ENCODE measurements around the gene SVEP1. TPM values are rescaled to one million over a fixed set of nuclear protein-coding genes. Genes with fewer than 3 reads are reported as not detected.

Gene SVEP1
- total RNA-seq, 1 donor: 81.2 TPM

DNA sequence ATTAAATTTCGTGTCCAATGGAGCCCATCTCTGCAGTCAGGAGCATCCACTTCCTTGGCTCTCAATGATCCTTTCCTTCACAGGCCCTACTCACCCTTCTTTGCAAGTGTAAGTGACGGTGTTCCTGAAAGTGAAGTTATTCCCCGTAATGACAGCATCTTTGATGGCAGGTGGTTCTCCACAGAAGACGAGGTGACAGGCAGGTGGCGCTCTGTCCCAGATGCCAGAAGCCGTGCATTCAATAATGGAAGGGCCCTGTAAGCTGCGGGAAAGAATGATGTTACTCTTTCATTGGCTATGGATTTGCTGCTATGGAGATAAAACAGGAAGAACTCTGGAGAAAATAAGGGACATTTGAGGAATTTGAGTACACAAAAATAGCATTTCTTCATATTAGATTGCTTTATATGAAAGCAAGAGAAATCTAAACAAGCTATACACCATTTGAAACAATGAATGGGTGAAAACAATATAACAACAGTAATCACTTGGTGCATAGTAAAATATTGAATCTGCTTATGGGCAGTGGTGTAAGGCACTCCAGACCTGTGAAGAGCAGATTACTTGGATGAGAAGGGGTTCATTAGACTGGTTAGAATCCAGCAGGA is 151.9 kb downstream of the SVEP1 start:
- no peak overlapping the region for H3K4me3 ChIP-seq (ENCODE audit: low read depth, low read length)
- TF ChIP-seq, protein P1, sequence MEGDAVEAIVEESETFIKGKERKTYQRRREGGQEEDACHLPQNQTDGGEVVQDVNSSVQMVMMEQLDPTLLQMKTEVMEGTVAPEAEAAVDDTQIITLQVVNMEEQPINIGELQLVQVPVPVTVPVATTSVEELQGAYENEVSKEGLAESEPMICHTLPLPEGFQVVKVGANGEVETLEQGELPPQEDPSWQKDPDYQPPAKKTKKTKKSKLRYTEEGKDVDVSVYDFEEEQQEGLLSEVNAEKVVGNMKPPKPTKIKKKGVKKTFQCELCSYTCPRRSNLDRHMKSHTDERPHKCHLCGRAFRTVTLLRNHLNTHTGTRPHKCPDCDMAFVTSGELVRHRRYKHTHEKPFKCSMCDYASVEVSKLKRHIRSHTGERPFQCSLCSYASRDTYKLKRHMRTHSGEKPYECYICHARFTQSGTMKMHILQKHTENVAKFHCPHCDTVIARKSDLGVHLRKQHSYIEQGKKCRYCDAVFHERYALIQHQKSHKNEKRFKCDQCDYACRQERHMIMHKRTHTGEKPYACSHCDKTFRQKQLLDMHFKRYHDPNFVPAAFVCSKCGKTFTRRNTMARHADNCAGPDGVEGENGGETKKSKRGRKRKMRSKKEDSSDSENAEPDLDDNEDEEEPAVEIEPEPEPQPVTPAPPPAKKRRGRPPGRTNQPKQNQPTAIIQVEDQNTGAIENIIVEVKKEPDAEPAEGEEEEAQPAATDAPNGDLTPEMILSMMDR (IDR thresholded peaks at IDR 0.05; ENCODE audit: insufficient read depth, low read depth, low read length): peak; percentile 46
- DNase-seq (ENCODE audit: low read depth): peak; percentile 32

DNA sequence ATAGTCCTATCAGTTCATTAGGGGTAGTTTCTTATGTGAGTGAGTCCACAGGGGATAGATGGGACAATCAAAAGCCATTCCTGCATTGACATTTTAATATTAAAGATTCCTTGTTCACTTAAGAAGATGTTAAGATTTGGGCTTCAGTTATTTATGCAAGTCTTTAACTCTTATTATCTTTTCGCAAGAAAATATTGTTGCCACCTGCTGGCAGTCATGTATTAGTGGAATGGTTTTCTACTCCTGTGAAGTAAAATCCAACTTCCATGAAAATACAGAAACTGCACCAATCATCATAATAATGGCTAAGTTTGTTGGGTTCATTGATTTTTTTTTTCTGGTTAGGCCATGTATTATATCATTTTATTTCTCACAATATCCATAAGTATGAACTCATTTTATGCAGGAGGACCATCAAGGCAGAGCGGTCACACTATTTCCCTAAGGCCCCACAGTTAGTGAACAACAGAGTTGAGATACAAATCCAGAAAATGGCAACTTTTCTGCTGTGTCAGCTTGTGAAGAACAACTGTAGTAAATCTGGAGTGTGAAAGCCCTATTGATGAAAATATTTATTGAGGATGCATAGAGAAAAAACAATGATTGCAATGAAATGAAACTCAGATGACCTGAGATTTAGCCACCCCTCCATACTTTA is 153.4 kb downstream of the SVEP1 start:
- DNase-seq (ENCODE audit: low read depth): peak; percentile 42

DNA sequence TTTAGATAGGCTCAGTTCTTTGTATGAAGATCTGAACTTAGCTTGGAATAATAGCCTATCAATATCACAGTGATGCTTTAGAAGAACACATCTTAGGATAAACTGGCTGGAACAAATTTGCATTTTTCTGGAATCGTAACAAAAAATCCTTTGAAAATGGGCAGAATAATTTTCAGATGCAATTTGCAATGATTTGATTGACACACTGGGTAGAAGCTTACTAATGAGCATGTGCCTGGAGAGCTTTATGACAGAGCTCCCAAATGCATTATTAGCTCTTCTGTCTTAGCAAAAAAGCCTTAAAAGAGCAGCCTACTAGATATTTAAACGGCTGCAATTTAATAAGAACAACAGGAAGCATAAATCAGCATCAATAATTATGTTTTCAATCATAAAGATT is 165.1 kb downstream of the SVEP1 start:
- no peak for DNase-seq (ENCODE audit: low read depth)
- H3K4me3 ChIP-seq (ENCODE audit: low read depth, low read length): no peak overlapping the region
- TF ChIP-seq, protein P1 (IDR thresholded peaks at IDR 0.05; ENCODE audit: insufficient read depth, low read depth, low read length): no peak

More for the DNA sequence above, 153.4 kb downstream of the SVEP1 start:
- TF ChIP-seq, protein P1 (IDR thresholded peaks at IDR 0.05; ENCODE audit: insufficient read depth, low read depth, low read length): peak; percentile 39
- no peak overlapping the region for H3K4me3 ChIP-seq (ENCODE audit: low read depth, low read length)

DNA sequence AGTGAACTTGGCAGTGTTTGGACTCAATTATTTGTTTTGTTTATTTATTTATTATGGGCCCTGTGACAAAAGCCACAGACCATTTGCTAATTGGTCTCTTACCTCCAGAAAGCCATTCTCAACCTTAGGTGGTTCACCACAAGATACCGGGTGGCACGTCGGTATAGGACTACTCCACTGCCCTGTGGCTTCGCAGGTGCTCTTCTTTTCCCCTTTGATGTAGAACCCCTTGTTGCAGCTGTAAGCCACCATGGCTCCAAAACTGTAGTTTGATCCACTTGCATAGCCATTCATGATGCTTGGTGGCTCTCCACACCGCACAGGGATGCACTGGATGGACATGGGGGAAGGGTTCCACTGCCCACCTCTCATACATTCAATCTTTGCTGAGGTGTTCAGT is 168.6 kb downstream of the SVEP1 start:
- no peak overlapping the region for H3K4me3 ChIP-seq (ENCODE audit: low read depth, low read length)
- no peak for DNase-seq (ENCODE audit: low read depth)
- TF ChIP-seq, protein P1 (IDR thresholded peaks at IDR 0.05; ENCODE audit: insufficient read depth, low read depth, low read length): no peak

DNA sequence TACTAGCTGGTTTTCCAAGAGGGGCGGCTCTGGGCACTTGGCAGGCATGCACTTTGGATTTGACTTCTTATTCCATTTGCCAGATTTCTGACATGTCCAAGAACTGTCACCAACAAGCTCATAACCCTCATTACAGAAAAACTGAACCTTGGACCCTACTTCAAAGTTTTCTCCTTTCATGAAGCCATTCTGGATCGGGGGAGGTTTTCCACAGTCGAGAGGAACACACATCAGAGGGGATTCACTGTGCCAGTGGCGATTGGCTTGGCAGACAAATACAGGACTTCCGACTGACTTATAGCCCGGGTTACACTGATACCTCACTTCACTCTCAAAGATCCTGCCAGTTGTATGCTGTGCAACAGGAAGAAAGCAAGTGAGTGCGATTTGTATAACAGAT is 170.9 kb downstream of the SVEP1 start:
- no peak for DNase-seq (ENCODE audit: low read depth)
- TF ChIP-seq, protein P1 (IDR thresholded peaks at IDR 0.05; ENCODE audit: insufficient read depth, low read depth, low read length): no peak
- no peak overlapping the region for H3K4me3 ChIP-seq (ENCODE audit: low read depth, low read length)

DNA sequence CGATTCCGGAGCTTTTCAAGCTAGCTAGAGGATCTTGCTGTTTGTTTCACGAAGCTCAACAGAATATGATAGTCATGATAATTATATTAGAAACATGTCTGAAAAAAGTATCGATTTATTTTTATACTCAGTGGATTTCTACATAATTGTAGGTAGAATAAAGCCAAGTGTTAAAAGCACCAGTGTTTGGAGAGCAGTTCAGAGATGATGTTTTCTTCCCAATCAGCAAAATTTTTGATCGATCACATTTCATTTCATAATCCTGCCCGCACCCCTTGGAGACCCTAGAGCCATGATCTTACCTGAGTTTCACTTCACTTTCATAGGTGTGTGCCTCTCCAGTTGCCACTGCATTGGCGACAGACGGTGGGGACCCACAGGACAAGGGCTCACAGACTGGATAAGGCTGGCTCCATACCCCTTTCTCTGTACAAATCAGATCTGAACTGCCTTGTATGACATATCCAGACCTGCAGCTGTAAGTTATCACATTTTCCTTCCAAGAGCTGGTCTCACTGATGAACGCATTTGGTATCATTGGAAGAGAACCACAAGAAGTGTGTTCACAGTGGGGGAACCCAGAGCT is 173.6 kb downstream of the SVEP1 start:
- H3K4me3 ChIP-seq (ENCODE audit: low read depth, low read length): no peak overlapping the region
- TF ChIP-seq, protein P1 (IDR thresholded peaks at IDR 0.05; ENCODE audit: insufficient read depth, low read depth, low read length): no peak
- no peak for DNase-seq (ENCODE audit: low read depth)
